Kidney epithelial cell (primary cell): Measurements from ENCODE around the gene RUFY4. TPM values are rescaled to one million over a fixed set of nuclear protein-coding genes. Genes with fewer than 3 reads are reported as not detected.

Source experiments
- DNase-seq: peaks from one replicate; pipeline ENCODE4 v3.0.0-alpha.2; 2010; ENCODE audit warnings: low read depth
- H3K27me3 ChIP-seq: 2 replicates; pipeline ENCODE4 v1.6.0; 2011; ENCODE audit warnings: low read length; ENCODE audit not compliant: control insufficient read depth, insufficient read depth
- H3K36me3 ChIP-seq: 2 replicates; pipeline ENCODE4 v1.5.1; 2011; ENCODE audit warnings: low read length; ENCODE audit not compliant: control insufficient read depth, insufficient read depth
- H3K4me3 ChIP-seq: 2 replicates; pipeline ENCODE4 v1.5.1; 2011; ENCODE audit warnings: low read depth, mild to moderate bottlenecking, control low read depth, low read length
- CTCF ChIP-seq: IDR thresholded peaks from 2 replicates; pipeline ENCODE4 v1.5.1; 2011; ENCODE audit warnings: mild to moderate bottlenecking, moderate library complexity, low read length, control low read depth, inconsistent platforms; ENCODE audit not compliant: insufficient read depth, poor library complexity, severe bottlenecking
- total RNA-seq: library from RNA; depleted of rRNA; stranded (reverse); fragments of >200 nt; gene quantifications from 2 replicates; pipeline ENCODE4 v1.2.3, GENCODE V29; 2015

The RUFY4 gene
- total RNA-seq, 1 donor from 2014 or later = not detected

- no peak overlapping the region for H3K4me3 ChIP-seq
- TF ChIP-seq CTCF = no peak
- H3K36me3 ChIP-seq = no peaks in the 10 kb centered on the region
- H3K27me3 ChIP-seq = peaks cover 16% of the 10 kb centered on the region
- no peak for DNase-seq
These were observed 56.0 kb downstream of the RUFY4 start for GRCh38 chr2:218125095-218125494.

- no peak for DNase-seq
- peaks cover 16% of the 10 kb centered on the region for H3K27me3 ChIP-seq
- no peak within 1 kb of the TSS for H3K4me3 ChIP-seq
- no peak for TF ChIP-seq CTCF
- no peaks in the 10 kb centered on the region for H3K36me3 ChIP-seq
These were observed 56.6 kb downstream of the RUFY4 start, which contains the start of gene CXCR2 for GRCh38 chr2:218125626-218126080. Gene CXCR2 (plus strand): TSS chr2:218126028. CDS start chr2:218134802, 8,774 bp downstream.

- Histone ChIP-seq H3K36me3 (no peaks in the 10 kb centered on the region), H3K27me3 (peaks cover 16% of the 10 kb centered on the region), H3K4me3 (no peak overlapping the region)
- DNase-seq = no peak
- no peak for TF ChIP-seq CTCF
These were observed 58.9 kb downstream of the RUFY4 start for GRCh38 chr2:218127929-218128455.

GRCh38 chr2:218128781-218129457 lies 59.9 kb downstream of the RUFY4 start:
- no peak overlapping the region for H3K4me3 ChIP-seq
- peaks cover 19% of the 10 kb centered on the region for H3K27me3 ChIP-seq

GRCh38 chr2:218129458-218130135 lies 60.5 kb downstream of the RUFY4 start:
- Histone ChIP-seq H3K4me3 (no peak overlapping the region), H3K27me3 (peaks cover 19% of the 10 kb centered on the region), H3K36me3 (no peaks in the 10 kb centered on the region)
- DNase-seq = no peak
- TF ChIP-seq CTCF = no peak

More at GRCh38 chr2:218128781-218129457, 59.9 kb downstream of the RUFY4 start:
- TF ChIP-seq CTCF = no peak
- no peaks in the 10 kb centered on the region for H3K36me3 ChIP-seq
- no peak for DNase-seq
